LNCaP clone FGC (cell line): ENCODE data around the gene ZBTB37.

Source experiments
- DNase-seq: peaks from one replicate; pipeline ENCODE4 v3.0.0-alpha.2; 2011; ENCODE audit warnings: low read depth
- H3K4me3 ChIP-seq: 2 replicates; pipeline ENCODE4 v1.5.1; 2011; ENCODE audit warnings: mild to moderate bottlenecking, low read depth, low read length, control low read depth
- CTCF ChIP-seq: IDR thresholded peaks from 2 replicates; pipeline ENCODE4 v1.5.1; 2012; ENCODE audit warnings: mild to moderate bottlenecking; ENCODE audit not compliant: control insufficient read depth, insufficient read depth; ENCODE audit errors: extremely low read depth

The ZBTB37 gene

GRCh38 chr1:173888749-173889148 is 20.6 kb downstream of the ZBTB37 start:
- H3K4me3 ChIP-seq, result no peak overlapping the region
- no peak for DNase-seq
- TF ChIP-seq CTCF, result no peak

DNA sequence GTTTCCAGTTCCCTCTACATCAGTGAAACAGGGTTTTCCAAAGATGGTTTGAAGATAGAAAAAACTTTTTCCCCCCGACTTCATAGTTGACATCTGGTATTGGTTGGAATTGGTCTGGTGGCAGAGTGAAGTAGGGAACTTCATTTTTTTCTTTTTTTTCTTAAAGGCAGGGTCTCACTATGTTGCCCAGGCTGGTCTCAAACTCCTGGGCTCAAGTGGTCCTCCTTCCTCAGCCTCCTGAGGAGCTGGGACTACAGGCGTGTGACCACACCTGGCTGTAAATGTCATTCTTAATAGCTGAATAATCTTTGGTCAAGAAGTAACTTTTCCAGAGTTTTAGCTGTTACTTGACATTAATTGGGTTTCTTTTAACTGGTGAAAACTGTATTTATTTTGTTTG is 21.7 kb downstream of the ZBTB37 start:
- H3K4me3 ChIP-seq, result no peak overlapping the region
- no peak for DNase-seq
- no peak for TF ChIP-seq CTCF

GRCh38 chr1:173893611-173894010 is 25.4 kb downstream of the ZBTB37 start:
- no peak for DNase-seq
- H3K4me3 ChIP-seq, result no peak overlapping the region
- TF ChIP-seq CTCF, result no peak

DNA sequence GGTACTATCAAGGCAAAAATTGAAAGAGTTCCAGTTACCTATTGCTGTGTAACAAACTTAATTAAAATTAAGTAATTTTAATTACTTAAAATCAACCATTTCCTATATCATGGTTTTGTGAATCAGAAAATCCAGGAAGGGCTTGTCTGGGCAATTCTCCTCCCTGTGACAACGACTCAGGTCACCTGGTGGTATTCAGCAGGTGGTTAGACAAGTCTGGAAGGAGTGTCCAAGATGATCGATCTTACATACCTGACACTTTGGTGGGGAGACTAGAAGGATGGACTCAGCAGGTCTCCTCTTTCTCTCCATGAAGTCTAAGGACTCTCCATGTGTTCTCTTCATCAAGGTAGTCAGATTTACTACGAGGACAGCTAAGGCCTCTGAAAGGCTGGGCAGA is 26.0 kb downstream of the ZBTB37 start:
- no peak for DNase-seq
- no peak overlapping the region for H3K4me3 ChIP-seq
- TF ChIP-seq CTCF, result no peak

DNA sequence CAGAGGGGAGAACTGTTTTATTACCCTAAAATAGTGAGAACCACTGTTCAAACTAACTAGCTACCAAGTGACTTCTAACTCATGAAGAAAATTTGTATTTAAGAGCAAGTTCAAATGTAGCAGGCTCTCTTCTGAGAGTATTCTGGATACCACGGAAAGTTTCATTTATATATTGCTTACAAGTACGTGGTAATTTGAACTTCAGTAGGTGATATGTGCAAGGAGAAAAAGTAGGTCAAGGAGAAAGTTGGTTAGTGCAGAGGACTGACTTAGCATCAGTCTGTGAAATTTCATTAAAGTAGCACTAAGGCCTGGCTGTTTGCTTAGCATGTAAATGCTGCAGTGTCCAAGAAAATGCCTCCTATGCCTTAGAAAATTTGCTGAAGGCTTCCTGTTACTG is 32.2 kb downstream of the ZBTB37 start:
- TF ChIP-seq CTCF, result no peak
- no peak overlapping the region for H3K4me3 ChIP-seq
- DNase-seq, result no peak

- no peak for TF ChIP-seq CTCF
- DNase-seq, result no peak
- no peak overlapping the region for H3K4me3 ChIP-seq
These were observed 32.8 kb downstream of the ZBTB37 start for GRCh38 chr1:173900992-173901391.

GRCh38 chr1:173903827-173904531 is 35.8 kb downstream of the ZBTB37 start:
- no peak for TF ChIP-seq CTCF
- H3K4me3 ChIP-seq, result no peak overlapping the region
- no peak for DNase-seq
